GM23338 (cell line): ENCODE measurements around the gene RIPPLY2. TPM values are rescaled to one million over a fixed set of nuclear protein-coding genes. Genes with fewer than 3 reads are reported as not detected.

Source experiments
- ATAC-seq: fragments of 200-7000 bp; cut with Tn5 transposase; 3 replicates; pipeline ENCODE4 v1.9.1; 2020
- DNase-seq: peaks from one replicate; pipeline ENCODE4 v3.0.0-alpha.2; 2015; ENCODE audit warnings: low spot score
- H2AFZ ChIP-seq: fragments of 200-600 bp; sonication (generic); 2 replicates; pipeline ENCODE4 v1.8.0; 2016; ENCODE audit warnings: antibody characterized with exemption, mild to moderate bottlenecking, moderate library complexity
- H3F3A ChIP-seq: fragments of 200-600 bp; sonication (generic); replicated peaks from 2 replicates; pipeline ENCODE4 v1.8.0; 2017; ENCODE audit warnings: antibody characterized with exemption, mixed run types, low read depth
- H3K27ac ChIP-seq: fragments of 200-600 bp; sonication (generic); 2 replicates; pipeline ENCODE4 v1.6.1; 2016; ENCODE audit warnings: low read depth
- H3K27me3 ChIP-seq: fragments of 200-600 bp; sonication (generic); 2 replicates; pipeline ENCODE4 v1.8.0; 2016; ENCODE audit warnings: mild to moderate bottlenecking, mixed run types, moderate library complexity; ENCODE audit not compliant: insufficient read depth
- H3K36me3 ChIP-seq: fragments of 200-600 bp; sonication (generic); 2 replicates; pipeline ENCODE4 v1.8.0; 2016; ENCODE audit warnings: mild to moderate bottlenecking; ENCODE audit not compliant: insufficient read depth
- H3K4me1 ChIP-seq: fragments of 200-600 bp; sonication (generic); 2 replicates; pipeline ENCODE4 v1.8.0; 2016; ENCODE audit warnings: mild to moderate bottlenecking, moderate library complexity; ENCODE audit not compliant: insufficient read depth
- H3K4me2 ChIP-seq: fragments of 200-600 bp; sonication (generic); 2 replicates; pipeline ENCODE4 v1.7.1; 2017; ENCODE audit warnings: mixed run types
- H3K4me3 ChIP-seq: fragments of 200-600 bp; sonication (generic); 2 replicates; pipeline ENCODE4 v1.6.1; 2016; ENCODE audit warnings: mixed run types
- H3K79me2 ChIP-seq: fragments of 200-600 bp; sonication (generic); replicated peaks from 2 replicates; pipeline ENCODE4 v1.8.0; 2017; ENCODE audit warnings: mild to moderate bottlenecking; ENCODE audit not compliant: insufficient read depth
- H3K9me2 ChIP-seq: fragments of 200-600 bp; sonication (generic); 2 replicates; pipeline ENCODE4 v1.8.0; 2017; ENCODE audit not compliant: insufficient read depth
- H4K20me1 ChIP-seq: fragments of 200-600 bp; sonication (generic); replicated peaks from 2 replicates; pipeline ENCODE4 v1.8.0; 2017; ENCODE audit warnings: mild to moderate bottlenecking; ENCODE audit not compliant: insufficient read depth
- H3K27ac Mint-ChIP-seq: 2 replicates; pipeline ENCODE4 v1.8.0; 2020; ENCODE audit warnings: inconsistent platforms, mild to moderate bottlenecking, moderate library complexity, mixed read lengths
- H3K27me3 Mint-ChIP-seq: 3 replicates; pipeline ENCODE4 v1.8.0; 2022; ENCODE audit warnings: low read depth, mild to moderate bottlenecking, moderate library complexity, mixed read lengths, inconsistent platforms; ENCODE audit not compliant: insufficient read depth, poor library complexity
- H3K36me3 Mint-ChIP-seq: 3 replicates; pipeline ENCODE4 v1.8.0; 2021; ENCODE audit warnings: low read depth, mild to moderate bottlenecking, inconsistent platforms, moderate library complexity, mixed read lengths
- H3K4me1 Mint-ChIP-seq: 3 replicates; pipeline ENCODE4 v1.8.0; 2020; ENCODE audit warnings: mild to moderate bottlenecking, inconsistent platforms, mixed read lengths
- H3K4me3 Mint-ChIP-seq: 3 replicates; pipeline ENCODE4 v1.8.0; 2021; ENCODE audit warnings: moderate library complexity, mild to moderate bottlenecking, inconsistent platforms, mixed read lengths
- H3K9me3 Mint-ChIP-seq: 3 replicates; pipeline ENCODE4 v1.8.0; 2020; ENCODE audit warnings: moderate library complexity, mild to moderate bottlenecking, inconsistent platforms, mixed read lengths
- ETS1 ChIP-seq: IDR thresholded peaks from 2 replicates; pipeline ENCODE4 v1.6.1; 2016; ENCODE audit warnings: antibody characterized with exemption
- EZH2 ChIP-seq: fragments of 200-600 bp; sonication (generic); IDR thresholded peaks from one replicate; pipeline ENCODE4 v1.8.0; 2017; ENCODE audit warnings: antibody characterized with exemption, mild to moderate bottlenecking, low read depth; ENCODE audit not compliant: unreplicated experiment
- EZH2phosphoT487 ChIP-seq: fragments of 200-600 bp; sonication (generic); IDR thresholded peaks from one replicate; pipeline ENCODE4 v1.8.1; 2018; ENCODE audit warnings: antibody characterized with exemption; ENCODE audit not compliant: unreplicated experiment
- JUNB ChIP-seq: IDR thresholded peaks from one replicate; pipeline ENCODE4 v1.6.1; 2016; ENCODE audit warnings: antibody characterized with exemption; ENCODE audit not compliant: unreplicated experiment
- NANOG ChIP-seq: IDR thresholded peaks from 2 replicates; pipeline ENCODE4 v1.6.1; 2016; ENCODE audit warnings: antibody characterized with exemption, borderline replicate concordance
- ZNF114 ChIP-seq: fragments of 250-450 bp; sonication (Bioruptor Pico); IDR thresholded peaks from 2 replicates; pipeline ENCODE4 v1.5.0; 2020; ENCODE audit warnings: mild to moderate bottlenecking, moderate library complexity
- ZNF331 ChIP-seq: fragments of 250-450 bp; sonication (Bioruptor Pico); IDR thresholded peaks from 2 replicates; pipeline ENCODE4 v1.5.0; 2020; ENCODE audit warnings: low read depth, mild to moderate bottlenecking, moderate library complexity
- ZNF462 ChIP-seq: fragments of 250-450 bp; sonication (Bioruptor Pico); IDR thresholded peaks from 2 replicates; pipeline ENCODE4 v1.5.0; 2020; ENCODE audit warnings: mild to moderate bottlenecking, moderate library complexity
- polyA plus RNA-seq: library from polyadenylated mRNA; unstranded; fragments of >200 nt; fragmentation: Nextera tagmentation; extraction: Ambion mirVana; gene quantifications from 2 replicates; pipeline ENCODE4 v1.2.1, GENCODE V29; 2016
- total RNA-seq: library from RNA; depleted of rRNA; stranded (reverse); fragments of >200 nt; shearing (Covaris generic); gene quantifications from 2 replicates; pipeline ENCODE4 v1.2.3, GENCODE V29; 2014

Gene RIPPLY2
- total and polyA plus RNA-seq, 2 experiments from 2014 or later, result 3.4 to 4.0 TPM

- H3K4me2 ChIP-seq, result no peak overlapping the region
- H3K36me3 Mint-ChIP-seq, result no peaks in the 10 kb centered on the region
- DNase-seq (no peak), ATAC-seq (no peak)
- no peak for TF ChIP-seq EZH2phosphoT487
- H2AFZ ChIP-seq, result no peak overlapping the region
- H3K79me2 ChIP-seq, result no peaks in the 10 kb centered on the region
- H3K4me3 ChIP-seq, result no peak overlapping the region
- H3K27me3 ChIP-seq, result no peaks in the 10 kb centered on the region
- H3K4me3 Mint-ChIP-seq, result no peak overlapping the region
- H3F3A ChIP-seq, result no peaks in the 10 kb centered on the region
- no peak overlapping the region for H3K27ac Mint-ChIP-seq
- H4K20me1 ChIP-seq, result no peaks in the 10 kb centered on the region
- no peaks in the 10 kb centered on the region for H3K9me3 Mint-ChIP-seq
- no peaks in the 10 kb centered on the region for H3K27me3 Mint-ChIP-seq
- no peaks in the 10 kb centered on the region; the same call in 1 of the 2 replicates for H3K9me2 ChIP-seq
- no peak overlapping the region for H3K27ac ChIP-seq
- no peaks in the 10 kb centered on the region for H3K4me1 Mint-ChIP-seq
- no peaks in the 10 kb centered on the region for H3K4me1 ChIP-seq
- H3K36me3 ChIP-seq, result no peaks in the 10 kb centered on the region
Measured at GRCh38 chr6:83812595-83812994, 40.6 kb upstream of the RIPPLY2 start.

- Mint-ChIP-seq H3K9me3 (no peaks in the 10 kb centered on the region), H3K4me1 (no peaks in the 10 kb centered on the region), H3K27me3 (no peaks in the 10 kb centered on the region), H3K4me3 (no peak overlapping the region), H3K36me3 (no peaks in the 10 kb centered on the region), H3K27ac (no peak overlapping the region)
- H3K36me3 ChIP-seq, result no peaks in the 10 kb centered on the region
- H3K27ac ChIP-seq, result no peak overlapping the region
- no peaks in the 10 kb centered on the region for H4K20me1 ChIP-seq
- no peaks in the 10 kb centered on the region for H3K27me3 ChIP-seq
- H3K4me1 ChIP-seq, result no peaks in the 10 kb centered on the region
- no peak overlapping the region for H3K4me2 ChIP-seq
- no peak overlapping the region for H2AFZ ChIP-seq
- no peak overlapping the region for H3K4me3 ChIP-seq
- TF ChIP-seq EZH2phosphoT487, result no peak
- no peak for TF ChIP-seq ZNF331 (CRISPR knock-in tag)
- no peak for TF ChIP-seq ETS1
- no peak for TF ChIP-seq EZH2
- ATAC-seq, result no peak
- no peaks in the 10 kb centered on the region for H3K79me2 ChIP-seq
- H3K9me2 ChIP-seq, result no peaks in the 10 kb centered on the region; the same call in 1 of the 2 replicates
- H3F3A ChIP-seq, result no peaks in the 10 kb centered on the region
- no peak for DNase-seq
Measured at GRCh38 chr6:83815631-83816272, 37.4 kb upstream of the RIPPLY2 start.

GRCh38 chr6:83822629-83823169 lies 30.5 kb upstream of the RIPPLY2 start:
- H3K36me3 ChIP-seq, result no peaks in the 10 kb centered on the region
- H3K4me3 Mint-ChIP-seq, result no peak overlapping the region
- H3K4me3 ChIP-seq, result no peak overlapping the region
- H4K20me1 ChIP-seq, result no peaks in the 10 kb centered on the region
- H2AFZ ChIP-seq, result no peak overlapping the region
- H3K27ac ChIP-seq, result no peak overlapping the region
- DNase-seq (no peak), ATAC-seq (no peak)
- H3K79me2 ChIP-seq, result no peaks in the 10 kb centered on the region
- H3K27me3 Mint-ChIP-seq, result no peaks in the 10 kb centered on the region
- H3K4me2 ChIP-seq, result no peak overlapping the region
- H3F3A ChIP-seq, result no peaks in the 10 kb centered on the region
- H3K9me3 Mint-ChIP-seq, result no peaks in the 10 kb centered on the region
- no peak overlapping the region for H3K27ac Mint-ChIP-seq
- H3K4me1 Mint-ChIP-seq, result peaks cover 23% of the 10 kb centered on the region; the same call in 2 of the 3 replicates
- H3K36me3 Mint-ChIP-seq, result no peaks in the 10 kb centered on the region
- H3K9me2 ChIP-seq, result no peaks in the 10 kb centered on the region
- H3K4me1 ChIP-seq, result 0 out of 2 replicates have a peak, but pooled peaks cover 6% of the 10 kb centered on the region
- H3K27me3 ChIP-seq, result no peaks in the 10 kb centered on the region
- no peak for TF ChIP-seq ZNF462 (CRISPR knock-in tag)
- no peak for TF ChIP-seq EZH2
- TF ChIP-seq JUNB, result no peak
- TF ChIP-seq ZNF114 (CRISPR knock-in tag), result no peak
- TF ChIP-seq NANOG, result no peak
- TF ChIP-seq EZH2phosphoT487, result no peak
